HG03064 (cell line): ENCODE results near the gene BCAR3.

Source experiments
- ATAC-seq: cut with Tn5 transposase; IDR thresholded peaks from one replicate; pipeline ENCODE4 v1.9.1; 2021; ENCODE audit warnings: low read depth; ENCODE audit not compliant: unreplicated experiment

The BCAR3 gene

DNA sequence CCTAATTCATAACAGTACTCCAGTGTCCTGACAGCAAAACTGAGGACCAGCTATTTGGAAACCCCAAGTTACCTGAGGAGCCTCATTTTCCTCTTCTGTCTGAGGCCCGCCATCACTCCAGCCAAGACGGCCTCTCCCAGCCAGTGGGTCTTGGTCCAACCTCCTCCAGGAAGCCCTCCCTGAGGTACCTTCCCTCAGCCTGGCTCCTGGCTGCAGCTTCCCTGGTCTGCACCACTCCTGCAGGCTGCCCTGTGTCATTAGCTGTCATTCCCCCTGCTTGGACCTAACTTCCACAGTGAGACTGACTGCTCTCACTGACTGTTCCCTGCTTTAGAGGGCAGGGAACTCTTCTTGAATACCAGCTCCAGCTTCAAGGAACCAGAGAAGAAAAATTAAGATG, 33.0 kb downstream of the BCAR3 start:
- no peak for ATAC-seq

DNA sequence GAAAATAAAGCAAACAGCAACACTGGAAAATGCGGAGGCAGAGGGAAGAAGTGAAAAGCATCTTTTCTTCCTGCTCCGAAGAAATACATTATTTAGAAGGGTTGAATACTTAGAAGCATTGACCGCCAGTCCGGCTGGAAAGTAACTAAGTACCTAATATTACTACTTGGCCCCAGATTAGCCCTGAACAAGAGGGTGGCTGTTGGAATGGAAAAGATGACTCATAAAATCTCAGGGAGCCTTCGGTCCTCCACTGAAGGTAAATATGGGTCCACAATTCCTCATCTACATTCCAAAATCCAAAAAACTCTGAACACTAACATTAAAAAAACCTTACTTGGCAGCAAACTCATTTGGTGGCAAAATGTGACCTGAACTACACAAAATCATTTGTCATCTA, 40.1 kb downstream of the BCAR3 start:
- ATAC-seq: no peak

DNA sequence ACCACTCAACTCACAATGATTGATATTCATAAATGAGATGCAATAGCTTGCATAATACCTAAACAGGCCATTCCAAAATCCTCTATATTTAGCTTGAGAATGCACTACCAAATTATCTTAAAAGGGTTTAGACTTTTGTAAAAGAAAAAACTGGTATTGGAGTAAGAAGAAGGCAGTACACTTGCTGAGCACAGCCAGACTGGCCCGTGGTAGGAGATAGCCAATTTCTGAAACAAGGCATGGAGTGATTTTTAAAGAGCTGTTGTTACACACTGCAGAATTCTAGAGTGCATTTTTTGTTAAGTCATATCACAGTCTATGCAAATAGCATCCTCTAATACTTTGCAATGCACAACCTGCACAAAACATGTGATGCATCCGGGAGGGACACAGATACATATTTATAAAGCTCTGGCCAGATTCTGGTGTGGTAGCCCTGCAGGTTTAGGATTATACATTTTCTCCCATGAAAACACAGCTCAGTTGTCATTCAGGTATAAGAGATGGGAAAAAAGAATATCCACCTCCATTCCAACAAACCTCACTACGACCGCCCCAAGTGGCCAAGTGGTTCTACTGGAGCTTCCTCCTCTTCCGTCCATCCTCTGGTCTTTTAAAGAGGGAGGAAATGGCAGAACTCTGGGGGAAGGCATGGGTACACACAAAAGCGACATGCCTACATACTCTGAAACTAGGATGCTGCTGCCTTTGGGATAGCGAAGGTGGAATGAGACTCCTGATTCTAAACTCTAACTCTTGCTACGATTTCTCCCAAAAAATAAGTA, 40.8 kb downstream of the BCAR3 start:
- ATAC-seq: no peak

DNA sequence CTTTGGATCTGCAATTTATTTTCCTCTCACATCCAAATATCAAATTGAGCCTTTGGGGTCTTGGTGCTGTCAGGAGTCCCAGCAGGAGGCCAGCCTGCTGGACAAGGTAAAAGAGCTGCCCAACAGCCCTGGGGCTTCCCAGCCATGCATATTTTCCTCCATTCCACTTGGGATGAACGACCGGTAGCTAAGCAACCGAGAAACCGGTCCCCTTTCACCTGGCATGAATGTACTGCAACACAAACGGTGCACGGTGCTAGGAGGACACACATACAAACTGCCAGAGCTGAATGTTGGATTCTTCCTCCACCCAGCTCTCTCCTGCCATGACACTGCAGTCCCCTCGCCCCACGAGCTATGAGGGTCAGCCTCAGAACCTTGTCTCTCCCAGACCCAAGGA, 42.7 kb downstream of the BCAR3 start:
- no peak for ATAC-seq

DNA sequence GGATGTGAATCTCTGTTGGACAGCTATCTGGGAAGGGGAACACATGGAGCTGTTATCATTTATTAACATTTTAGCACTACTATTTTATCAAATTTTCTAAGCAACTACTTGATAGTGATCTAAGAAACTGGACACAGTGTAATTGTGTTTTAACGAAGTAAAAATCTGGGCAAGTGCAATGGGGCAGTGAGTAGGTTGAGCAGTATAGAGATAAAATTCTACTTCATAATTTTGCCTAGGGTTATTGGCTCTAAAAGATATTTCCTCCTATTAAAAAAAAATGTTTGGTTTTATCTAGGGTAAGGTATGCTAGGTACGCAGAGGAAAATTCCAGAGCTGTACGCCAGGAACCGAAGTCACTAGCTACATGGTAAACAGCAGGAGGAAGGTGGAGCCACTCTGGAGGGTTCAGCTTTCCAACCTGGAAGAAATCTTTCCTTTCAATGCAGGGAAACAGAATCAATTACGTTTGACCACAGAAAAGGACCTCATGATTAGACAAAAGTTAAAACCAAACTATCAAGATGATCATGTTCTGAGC, 43.3 kb downstream of the BCAR3 start:
- no peak for ATAC-seq

DNA sequence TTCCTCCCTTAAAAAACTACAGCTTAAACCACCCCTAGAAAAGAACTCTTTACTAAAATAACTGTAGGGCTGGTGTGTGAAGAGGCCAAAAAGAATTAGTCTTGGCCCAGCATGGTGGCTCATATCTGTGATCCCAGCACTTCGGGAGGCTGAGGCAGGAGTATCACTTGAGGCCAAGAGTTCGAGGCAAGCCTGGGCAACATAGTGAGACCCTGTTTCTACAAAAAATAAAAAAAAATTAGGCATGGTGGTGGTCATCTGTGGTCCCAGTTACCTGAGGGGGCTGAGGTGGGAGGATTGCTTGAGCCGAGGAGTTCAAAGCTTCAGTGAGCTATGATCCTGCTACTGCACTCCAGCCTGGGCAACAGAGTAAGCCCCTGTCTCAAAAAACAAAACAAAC, 44.9 kb downstream of the BCAR3 start:
- no peak for ATAC-seq

DNA sequence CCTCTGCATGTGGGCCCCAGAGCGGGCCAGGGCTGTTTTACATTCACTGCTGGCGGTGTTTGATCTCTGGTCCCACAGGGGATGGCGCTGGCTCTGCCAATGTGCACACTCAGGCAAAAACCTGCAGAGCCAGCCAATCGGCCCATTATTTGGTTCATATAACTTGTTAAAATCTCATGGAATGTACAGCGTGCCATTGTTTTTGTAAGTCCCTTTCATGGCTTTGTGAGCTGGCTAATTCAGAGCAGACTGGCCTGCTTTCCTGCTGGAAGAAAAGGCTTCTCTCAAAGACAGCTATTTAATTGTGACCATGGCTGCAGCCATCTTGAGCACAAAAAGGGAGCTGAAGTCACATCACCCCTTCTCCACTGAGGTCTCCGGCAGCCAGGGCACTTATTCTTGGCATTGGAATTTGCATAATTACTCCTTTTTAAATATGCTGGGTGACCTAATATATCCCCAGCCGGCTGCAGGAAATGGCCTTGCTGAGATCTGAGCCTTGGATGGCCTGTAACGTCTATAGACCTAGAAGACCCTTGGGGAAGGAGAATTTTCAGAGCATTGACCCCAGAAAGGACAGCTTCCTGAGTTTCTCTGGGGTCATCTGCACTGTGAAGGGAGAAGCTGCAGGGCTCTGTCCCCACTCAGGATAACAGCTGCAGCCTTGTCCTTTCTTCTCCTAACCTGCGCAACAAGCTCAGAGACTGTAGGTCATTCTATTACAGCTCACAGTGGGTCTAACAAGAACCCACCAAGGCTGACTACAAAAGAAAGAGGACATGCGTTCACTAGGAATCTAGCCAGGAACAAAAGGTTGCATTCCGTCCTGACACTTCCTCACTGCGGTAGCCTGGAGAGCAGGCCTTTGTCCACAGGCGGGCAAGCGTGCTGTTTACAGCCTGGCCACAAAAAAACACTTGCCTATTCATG, 45.8 kb downstream of the BCAR3 start:
- no peak for ATAC-seq

DNA sequence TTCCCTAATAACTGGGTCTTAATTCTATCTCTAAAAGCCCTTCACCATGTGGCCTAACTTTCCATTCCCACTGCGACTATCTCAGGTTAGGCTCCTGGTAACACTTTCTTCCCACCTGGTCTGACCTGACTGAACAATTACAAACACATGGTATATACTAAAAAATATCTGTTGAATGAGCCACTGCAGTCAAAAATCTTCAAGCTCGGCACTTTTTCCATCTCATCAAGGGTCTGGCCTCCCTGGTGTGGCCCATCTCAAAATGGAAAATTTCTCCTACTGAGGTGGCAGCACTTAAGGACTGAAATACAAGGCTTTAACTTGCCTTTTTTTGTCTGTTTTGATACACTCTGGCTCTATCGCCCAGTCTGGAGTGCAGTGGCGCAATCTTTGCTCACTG, 48.3 kb downstream of the BCAR3 start:
- ATAC-seq: no peak

DNA sequence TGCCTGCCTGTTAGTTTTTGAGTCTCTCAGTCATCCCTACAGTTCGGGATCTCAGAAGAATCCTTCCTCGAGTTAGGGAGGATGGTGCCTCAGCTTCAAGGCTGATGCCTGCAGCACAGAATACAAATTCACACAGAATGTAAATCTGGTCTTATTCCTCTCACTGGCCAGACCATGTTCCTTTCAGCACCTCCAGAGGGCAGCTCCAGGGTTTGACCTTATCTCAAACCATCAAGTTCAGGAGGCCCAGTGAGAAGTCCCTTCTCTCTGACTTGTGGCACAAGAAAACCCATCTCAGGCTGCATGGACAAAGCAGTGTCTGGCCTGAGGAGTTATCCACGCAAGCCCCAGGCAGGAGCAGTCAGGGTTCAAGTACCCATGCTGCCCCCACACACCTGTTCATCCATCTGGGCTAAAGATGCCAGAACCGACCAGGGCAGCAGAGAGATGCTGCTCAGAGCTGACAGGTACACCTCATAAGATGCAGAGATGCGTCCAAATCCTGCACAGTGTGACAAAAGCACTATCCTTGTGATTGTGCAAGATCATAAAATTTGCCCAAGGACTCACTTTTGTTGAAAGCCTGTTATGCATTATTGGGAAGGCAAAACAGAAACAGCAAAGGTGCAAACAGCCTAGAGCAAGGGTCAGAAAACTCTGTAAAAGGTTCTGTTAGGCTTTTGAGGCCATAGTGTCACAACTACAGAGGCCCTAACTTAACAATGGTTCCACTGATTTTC, 49.8 kb downstream of the BCAR3 start:
- ATAC-seq: no peak

DNA sequence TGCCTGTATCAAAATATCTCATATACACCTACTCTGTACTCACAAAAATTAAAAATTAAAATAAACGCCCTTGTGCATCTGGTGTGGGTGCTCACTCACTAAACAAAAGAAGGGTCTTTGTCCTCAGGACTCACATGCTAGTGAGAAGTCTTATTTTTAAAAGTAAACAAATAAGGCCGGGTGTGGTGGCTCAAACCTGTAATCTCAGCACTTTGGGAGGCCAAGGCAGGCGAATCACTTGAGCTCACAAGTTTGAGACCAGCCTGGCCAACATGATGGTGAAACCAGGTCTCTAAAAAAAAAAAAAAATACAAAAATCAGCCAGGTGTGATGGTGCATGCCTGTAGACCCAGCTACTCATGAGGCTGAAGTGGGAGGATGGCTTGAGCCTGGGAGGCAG, 51.5 kb downstream of the BCAR3 start:
- no peak for ATAC-seq

DNA sequence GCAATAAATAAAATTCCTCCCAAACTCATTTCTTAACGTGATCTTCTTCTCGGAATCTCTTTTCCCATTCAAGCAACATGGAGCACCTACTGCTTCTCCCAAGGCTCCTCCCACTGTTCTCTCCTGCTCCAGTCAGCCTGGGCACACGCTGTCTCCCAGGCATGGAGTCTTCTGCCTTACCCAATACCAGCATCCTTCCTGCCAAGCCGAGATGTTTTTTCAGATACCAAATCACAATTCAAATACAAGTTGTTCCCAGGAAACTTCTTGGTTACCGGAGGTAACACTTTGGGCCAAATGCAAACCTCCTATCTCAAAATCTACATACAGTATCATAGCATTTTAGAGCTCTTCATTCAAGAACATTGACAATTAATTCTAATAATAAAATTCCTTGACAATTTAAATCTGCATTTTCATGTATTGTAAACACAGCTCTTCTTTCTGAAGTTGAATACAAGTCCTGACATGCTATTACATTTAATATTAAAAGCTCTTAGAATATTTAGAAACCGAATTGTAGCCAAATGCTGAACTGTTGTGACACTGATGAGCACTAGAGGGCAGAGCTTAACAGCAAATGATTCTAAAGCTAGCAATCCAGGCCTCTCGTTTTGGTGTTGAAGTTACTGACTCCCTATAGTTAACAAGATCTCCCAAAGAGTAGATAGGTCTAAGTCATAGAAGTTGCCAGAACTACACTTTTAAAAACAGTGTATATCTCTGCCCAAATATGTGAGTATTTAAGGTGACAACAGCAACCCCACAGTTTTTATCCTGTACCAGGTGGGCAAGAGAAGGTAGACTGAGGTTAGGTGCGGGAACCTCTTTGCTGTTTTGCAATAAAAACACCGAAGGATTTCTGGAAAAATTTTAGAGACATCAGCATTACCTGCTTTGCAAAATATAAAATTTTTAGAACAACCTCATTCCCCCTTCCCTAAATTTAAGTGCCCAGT, 52.3 kb downstream of the BCAR3 start:
- no peak for ATAC-seq

DNA sequence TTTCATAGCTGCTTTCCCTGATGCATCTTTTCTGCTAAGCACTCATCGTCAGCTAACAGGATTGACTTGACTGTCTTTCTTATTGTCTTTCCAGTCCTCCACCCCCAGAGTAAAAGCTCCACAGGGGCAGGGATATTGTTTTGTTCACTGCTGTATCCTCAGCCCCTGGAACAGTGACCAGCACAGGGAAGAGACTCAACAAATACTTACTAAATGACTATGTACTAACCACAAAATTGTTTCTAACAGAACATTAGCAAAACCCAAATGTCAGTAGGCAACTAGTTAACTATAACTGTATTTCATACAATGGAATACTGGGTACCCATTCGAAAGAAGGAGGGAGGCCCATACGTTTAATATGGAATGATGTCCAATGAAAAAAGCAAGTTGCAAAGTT, 53.0 kb downstream of the BCAR3 start:
- ATAC-seq: no peak

DNA sequence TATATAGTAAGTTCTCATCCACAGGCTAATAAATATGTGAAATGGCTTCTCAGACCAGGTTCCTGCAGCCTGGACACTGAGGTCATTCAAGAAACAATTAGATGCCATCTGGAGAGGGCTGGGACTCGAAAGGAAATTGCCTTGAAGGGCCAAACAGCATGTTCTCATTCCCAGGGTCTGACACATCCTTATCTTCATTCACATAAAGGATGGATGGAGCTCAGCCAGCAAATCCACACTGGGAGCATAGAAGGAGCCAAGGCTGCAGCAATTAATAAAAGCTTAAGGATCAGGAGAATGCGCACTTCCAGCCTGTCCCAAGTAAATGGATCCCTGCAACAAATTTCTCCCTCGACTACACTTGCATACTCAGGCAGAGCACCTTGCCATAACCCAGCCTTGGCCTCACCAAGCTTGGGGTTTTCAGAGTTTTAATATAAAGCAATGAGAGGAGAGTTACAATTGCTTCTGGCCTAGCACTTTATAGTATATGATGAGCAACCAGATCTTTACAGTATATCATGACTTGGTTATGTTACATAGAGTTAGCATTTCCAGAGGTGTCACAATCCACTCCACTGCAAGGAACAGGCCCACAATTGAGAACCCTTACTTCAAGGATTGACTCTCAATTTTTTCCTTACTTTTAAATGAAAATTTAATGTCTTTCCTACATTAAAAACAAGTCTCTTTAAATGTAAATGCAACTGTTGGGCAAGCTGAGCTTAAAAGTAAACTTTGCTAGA, 55.9 kb downstream of the BCAR3 start:
- ATAC-seq: no peak

DNA sequence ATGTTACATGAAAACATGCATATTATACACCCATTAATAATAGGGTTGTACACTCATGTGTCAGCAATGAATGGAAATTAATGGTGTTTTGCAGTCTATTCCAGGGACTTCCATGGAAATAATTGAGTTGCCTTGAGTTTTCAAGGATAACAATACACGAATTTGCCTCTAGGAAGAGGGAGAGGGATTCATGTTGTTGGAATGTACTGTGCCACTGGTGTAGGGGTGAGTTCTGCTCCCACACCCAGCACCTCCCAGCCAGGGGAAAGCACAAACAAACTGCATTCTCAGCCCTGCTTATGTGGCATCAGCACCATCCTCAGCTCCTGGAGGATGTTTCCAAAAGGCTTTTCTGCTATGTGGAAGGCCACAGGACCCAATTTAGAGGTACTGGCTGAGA, 57.8 kb downstream of the BCAR3 start:
- ATAC-seq: no peak

DNA sequence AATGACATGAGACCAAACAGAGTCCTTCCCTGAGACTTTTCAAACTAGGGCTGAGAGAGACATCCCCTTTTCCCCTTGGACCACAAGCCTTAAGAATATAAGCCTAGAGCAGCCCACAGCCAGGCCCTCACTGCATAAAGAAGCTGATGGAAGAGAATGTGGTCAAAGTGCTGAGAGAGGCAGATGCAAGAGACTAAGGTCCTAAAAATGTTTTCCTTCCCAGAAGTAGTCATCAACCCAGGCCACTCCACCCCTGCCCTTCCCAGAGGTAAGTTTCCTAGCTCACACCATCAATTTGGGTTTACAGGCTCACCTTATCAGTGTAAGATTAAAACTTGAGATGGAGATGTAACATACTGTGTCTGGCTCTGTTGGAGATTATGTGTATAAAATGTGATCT, 58.2 kb downstream of the BCAR3 start:
- ATAC-seq: no peak

DNA sequence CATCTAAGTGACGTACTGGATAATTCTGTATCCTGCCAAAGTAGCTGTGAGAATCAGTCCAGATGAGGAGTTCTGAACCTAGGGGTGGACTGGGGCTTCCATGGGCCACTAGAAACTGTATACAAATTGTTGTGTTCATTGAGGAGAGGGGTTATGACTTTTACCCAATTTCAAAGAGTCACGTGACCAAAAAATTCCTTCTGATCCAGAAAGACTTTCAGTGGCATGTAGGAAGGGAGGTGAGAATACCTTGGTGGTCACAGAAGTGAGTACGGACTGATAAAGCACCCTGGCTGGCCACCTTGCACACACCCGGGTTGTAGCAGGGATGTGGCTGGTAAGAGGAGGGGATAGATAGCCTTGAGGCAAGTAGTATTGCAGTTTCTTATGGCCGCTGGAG, 60.4 kb downstream of the BCAR3 start:
- no peak for ATAC-seq

DNA sequence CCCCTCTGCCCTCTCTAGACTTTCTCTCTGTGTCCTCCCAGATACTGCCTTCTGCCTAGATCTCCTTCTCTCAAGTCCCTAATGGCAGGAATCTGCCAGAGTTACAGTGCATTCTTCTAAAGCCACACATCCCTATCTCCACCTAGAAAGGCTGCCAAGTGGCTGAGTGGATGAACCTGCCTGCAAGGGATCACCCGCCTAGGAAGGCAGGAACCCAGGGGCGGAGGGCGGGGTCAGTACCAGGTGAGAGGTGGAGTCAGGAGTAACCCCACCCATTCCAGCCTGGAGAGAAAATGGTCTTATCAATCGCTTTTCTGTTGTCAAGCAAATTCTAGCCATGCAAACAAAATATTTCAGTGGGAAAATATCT, 60.8 kb downstream of the BCAR3 start:
- no peak for ATAC-seq

DNA sequence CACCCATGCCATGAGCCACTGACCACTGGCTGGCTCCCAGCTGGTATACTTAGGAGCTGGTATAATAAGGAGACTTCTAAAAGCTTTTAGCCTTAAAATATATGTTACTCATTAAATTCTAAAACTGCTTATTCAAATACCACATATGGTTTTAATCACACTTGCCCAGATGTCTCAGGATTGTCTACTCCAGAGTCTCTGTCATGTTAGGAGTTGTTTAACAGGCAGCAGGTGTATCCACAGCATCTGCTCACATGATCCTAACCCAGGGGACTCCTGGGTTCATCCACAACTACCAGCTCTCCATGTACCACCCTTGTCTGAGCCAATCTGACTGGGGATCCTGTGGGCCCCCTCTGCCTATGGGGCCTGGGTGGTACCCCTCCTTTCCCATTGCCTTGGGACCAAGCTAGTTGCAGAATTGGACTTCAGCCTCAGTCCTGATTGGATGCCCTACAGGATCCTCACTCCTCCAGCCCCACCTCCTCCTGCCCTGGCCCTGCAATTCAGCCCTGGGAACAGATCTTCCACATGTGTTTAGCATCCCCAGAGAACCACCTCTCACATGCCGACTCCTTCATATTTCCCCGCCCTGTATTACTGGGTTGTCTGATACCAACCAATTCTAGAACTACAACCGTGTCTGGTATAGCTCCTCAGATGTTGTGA, 61.3 kb downstream of the BCAR3 start:
- ATAC-seq: no peak
